ENCODE data around the gene ATF6B.
A peak's percentile ranks its signal among the peaks of the same experiment; 100 is the strongest.

Gene ATF6B

DNA sequence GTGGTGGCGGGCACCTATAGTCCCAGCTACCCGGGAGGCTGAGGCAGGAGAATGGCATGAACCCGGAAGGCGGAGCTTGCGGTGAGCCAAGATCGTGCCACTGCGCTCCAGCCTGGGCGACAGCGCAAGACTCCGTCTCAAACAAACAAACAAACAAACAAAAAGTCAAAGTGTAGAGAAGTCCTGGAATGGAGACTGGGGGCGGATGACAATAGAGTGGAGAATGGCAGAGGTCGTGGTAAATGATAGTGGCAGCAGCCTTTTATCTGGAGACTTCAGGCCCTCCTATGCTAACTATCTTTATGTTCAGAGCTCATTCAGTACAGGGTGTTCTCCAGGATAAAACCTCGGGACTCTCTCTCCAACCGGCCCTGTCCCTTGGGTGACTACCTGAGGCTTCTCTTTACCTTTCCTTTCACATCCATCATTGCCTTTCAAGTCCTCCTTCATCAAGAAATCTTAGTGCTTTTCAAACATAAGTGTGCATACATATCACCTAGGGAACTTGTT is 3.4 kb upstream of the ATF6B start:
- no peak for DNase-seq (ENCODE audit: low spot score)

DNA sequence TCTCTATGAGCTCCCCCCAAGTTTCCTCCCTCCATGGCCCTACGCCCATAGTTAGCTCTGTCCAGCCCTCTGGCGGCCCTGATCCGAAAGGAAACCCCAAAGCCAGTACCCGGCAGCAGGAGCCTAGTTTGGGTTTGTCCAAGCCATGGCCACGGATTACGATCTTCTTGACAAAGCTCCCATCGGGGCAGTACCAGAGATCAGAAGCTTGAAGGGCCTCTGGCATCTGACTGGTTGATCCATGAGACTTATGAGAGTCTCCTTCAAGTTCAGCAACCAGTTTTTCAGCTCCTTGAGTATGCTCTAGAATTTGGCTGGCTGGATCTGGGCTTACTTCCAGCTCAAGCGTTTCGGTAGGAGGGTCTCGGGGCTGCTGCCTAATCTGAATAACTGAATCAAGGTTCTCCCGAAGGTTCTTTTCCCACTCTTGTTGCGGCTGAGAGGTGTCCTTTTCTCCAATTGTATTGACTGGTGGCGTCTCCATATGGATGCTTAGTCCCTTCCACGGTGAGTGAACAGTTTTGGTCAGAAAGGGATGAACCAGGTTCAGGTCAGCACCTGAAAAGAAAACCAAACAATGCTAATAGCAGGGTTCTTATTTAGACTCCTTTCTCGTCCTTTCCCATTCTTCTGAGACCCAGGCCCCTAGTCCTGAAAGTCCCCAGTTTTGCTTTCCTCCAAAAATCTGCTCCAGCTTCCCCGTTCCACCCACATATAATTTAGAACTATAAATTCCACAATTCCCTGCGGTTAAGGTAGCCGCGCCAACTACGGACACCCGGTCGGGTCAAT is 1.4 kb upstream of the ATF6B start:
- no peak for DNase-seq (ENCODE audit: low spot score)

DNA sequence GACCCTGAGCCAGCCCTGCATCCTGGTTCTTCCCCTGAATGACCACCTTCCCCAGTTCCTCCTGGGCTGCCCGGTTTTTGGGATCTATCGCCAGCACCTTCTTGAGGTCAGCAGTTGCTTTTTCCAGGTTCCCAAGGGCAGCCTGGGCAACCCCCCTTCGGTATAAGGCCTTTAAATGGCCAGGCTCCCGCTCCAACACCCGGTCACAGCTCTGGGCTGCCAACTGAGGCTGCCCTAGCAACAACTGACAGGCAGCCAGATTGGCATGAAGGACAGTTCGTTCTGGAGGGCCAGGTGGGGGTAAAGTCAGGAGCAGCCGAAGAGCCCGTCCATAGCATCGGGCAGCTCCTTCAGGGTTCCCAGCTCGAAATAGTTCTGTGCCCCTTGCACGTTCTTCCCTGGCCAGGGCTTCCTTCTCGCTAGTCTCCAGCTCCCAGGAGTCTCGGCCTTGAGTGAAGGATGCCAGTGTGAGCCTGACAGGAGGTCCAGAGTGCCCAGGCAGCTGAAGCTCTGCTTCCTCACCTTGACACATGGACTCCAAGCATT is 778 bp upstream of the ATF6B start:
- no peak for DNase-seq (ENCODE audit: low spot score)

DNA sequence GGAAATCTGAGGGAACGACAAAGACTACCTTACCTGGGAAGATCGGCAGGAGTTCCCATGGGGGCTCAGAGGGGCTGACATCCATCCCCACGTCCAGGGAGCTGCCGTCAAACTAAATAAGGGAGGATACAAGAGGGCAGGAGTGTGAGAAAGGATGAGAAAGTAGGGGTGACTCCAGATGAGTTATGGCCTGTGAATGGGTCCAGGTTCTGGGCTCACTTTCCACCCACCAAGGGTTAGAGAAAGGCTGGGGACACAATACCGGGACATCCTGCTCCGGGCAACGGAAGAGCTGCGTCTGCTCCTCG is 683 bp downstream of the ATF6B start:
- DNase-seq (ENCODE audit: low spot score), result no peak

DNA sequence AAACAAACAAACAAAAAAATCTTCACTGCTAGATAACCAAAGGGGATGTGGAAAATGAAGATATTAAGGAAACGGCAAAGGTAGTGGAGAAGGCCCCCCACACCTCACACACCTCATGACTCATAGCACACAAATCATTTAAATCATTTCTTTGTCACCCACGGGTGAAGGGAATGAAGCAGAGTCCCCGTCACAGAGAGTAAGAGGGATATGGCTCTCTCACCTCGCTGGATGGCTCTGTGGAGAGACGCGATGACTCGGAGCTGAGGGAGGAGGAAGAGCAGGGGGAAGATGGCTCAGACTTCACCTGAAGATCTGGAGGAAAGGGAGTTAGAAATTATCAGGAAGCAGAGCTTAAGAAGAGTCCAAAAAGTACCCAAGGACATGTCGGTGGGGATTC is 1.2 kb downstream of the ATF6B start:
- no peak for DNase-seq (ENCODE audit: low spot score)

DNA sequence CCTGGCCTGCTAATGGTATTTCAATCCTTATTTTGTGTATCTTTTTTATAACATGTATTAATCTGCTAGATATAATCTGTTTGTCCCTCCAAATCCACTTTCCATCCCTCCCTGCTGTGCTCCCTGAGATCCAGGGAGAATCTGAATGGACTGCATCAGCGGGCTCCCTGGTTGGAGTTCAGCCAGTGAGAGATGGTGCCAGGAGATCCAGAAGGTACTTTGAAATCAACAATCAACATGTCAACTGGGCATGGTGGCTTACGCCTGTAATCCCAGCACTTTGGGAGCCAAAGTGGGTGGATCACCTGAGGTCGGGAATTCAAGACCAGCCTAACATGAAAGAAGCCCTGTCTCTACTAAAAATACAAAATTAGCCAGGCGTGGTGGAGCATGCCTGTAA is 4.4 kb downstream of the ATF6B start:
- DNase-seq (ENCODE audit: low spot score), result no peak

DNA sequence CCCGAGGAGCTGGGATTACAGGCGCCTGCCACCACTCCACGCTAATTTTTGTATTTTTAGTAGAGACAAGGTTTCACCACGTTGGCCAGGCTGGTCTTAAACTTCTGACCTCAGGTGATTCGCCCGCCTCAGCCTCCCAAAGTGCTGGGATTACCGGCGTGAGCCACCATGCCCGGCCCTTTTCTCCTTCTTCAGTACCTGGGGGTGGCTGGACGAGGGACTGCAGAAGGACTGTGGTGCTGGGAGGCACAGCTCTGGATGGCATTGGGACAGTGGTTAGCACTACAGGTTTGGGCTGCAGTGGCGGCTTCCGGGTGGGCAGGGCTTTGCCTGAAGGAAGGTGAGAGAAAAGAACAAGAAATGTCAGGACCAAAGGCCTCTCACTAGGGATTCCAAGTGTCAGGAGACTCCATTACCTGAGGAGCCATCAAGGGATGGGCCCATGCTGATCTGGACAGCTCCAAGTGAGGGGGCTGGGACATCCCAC is 7.4 kb downstream of the ATF6B start:
- no peak for DNase-seq (ENCODE audit: low spot score)

DNA sequence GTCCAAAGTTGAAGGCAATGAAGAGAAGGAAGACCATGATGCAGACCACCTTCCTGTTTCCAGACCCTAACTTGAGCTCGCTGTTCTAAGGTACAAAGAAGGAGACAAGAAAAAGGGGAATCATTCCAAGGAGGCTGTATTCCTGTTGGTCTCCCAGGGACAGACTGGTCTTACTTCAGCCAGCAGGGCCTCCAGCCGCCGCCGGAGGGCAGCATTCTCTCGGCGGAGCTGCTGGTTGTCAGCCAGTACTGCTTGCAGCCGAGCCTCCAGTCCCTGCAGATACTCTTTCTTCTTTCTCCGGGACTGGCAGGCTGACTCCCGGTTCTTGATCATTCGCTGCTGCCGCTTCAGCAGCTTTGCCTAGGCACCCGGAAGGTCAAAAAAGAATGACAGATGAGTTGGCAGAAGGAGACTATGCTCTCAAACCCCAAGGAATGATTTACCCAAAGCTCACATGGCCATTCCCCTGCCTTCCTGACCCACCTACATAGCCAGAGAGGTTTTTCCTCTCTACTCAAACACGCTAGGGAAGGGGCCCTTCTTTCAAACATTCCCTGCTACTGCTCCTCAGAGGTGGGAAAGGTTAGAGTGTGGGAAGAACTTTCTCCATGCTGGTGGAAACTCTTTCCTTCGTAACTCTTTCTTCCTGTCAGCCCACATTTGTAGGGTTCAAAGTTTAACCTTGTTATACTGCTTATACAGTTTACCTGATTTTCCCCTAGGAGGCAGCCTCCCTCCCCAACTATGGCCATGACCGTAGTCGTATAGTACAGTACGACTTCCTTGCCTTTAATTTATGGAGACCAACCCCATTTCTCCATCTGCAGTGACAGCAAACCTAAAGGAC is 9.0 kb downstream of the ATF6B start:
- DNase-seq (ENCODE audit: low spot score), result peak; percentile 68

DNA sequence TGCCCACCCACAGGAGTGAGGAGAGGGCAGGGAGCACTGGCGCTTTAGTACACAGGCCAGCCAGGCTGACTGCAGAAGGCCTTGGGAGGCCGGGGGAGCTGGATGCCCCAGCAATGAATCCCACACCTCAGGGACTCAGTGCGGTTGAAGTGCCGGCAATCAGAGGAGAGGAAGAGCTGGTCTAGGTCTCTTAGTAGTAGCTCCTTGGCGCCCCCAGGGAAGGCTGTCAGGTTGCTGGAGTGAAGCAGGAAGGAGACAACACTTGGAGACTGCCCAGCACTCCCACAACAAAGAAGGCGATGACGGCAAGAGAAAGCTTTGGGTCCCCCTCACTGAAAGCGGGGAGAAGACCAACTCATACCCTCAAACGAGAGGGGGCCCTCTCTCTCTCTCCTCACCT is 10.6 kb downstream of the ATF6B start:
- DNase-seq (ENCODE audit: low spot score), result no peak

DNA sequence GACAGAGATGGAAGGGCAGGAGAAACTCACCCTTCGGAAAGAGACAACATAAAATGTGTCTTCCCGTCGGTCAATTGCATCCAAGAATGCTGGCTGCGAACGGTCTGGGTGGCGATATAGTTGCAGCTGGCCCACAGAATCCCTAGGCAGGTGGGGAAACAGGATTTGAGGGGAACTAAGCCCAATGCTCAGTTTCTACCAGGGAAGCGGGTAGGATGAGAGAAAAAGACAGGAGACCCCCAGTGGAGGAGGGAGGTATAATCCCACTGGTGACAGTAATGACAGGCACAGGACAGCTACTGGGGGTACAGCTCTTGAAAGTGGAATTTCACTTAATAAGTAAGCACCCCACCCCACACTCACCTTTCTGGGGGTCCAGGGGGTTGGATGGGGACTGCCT is 11.4 kb downstream of the ATF6B start:
- DNase-seq (ENCODE audit: low spot score), result no peak

DNA sequence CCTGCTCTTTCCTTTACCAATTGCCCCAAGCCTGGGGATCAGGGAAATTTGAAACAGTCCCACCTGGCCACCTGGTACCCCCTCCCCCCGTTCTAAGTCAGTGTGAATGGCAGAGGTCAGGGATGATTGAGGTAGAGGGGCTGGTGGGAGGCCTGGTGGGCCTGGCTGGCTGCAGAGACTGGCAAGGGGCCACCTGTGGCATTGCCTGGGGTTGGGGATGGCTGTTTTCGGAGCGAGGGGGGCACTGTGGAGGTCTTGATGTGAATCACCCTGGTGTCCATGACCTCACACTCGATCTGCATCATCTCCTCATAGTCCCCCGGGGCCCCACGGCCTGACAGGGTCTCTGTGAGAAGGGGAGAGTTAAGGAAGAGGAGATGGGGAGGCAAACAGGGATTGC is 12.4 kb downstream of the ATF6B start:
- no peak for DNase-seq (ENCODE audit: low spot score)

DNA sequence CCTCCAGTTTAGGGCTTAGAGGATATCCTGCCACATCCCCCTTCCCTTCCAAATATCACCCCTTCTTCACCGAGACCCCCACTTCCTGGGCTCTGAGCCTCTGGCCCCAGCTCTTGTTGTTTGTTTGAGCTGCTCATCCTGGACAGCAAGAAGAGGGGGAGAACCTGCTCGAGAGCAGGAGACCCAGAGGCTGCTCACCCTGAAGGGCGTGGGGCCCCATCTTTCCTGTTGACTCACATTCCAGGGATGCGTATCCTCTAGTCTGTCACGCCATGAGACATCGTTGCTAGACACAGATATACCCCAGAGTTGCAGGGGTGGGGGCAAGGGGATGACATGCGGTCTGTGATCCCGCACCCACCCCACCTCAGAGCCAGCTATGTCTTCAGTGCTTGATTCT is 13.2 kb downstream of the ATF6B start:
- no peak for DNase-seq (ENCODE audit: low spot score)

DNA sequence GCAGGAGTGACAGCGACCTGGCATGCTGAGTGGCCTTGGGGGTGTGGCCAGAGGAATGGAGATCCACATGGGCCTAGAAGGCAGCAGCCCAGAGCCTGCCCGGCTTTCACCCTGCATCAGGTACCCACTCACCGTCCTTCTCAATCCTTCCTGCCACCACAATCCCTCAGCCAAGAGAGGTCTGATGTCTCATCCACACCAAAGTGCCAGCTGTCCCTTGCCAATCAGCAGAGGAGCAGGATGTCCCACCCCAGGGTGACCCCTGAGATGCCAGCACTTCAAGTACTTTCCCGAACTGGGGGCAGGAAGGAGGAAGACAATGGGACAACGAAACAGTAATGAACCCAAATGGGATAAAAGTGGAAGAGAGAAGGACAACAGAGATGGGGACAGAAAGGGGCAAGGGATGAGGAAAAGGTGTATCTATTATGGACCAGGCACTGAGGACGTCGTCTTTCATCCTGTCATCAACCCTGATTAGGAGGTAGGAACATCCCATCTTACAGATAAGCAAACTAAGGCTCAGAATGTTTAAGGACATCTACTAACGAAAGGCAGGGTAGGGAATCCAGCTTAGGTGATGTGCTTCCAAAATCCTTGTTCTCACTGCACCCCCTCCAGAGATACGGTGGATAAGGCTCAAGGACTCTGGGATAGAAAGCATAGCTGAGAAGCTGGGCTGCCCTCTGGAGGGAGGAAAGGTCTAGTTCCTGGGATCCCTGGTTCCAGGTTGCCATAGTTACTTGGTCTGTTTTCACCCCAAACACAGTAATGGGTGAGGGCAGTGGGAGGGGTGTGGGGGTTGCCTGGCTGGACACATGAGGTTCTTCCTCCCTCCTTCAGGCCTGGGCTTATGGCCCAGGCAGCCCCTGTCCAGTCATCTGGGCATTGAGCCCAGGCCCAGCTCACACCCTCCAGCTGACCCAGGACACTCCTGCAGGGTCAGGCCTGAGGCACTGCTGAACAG is 14.4 kb downstream of the ATF6B start:
- DNase-seq (ENCODE audit: low spot score), result no peak

DNA sequence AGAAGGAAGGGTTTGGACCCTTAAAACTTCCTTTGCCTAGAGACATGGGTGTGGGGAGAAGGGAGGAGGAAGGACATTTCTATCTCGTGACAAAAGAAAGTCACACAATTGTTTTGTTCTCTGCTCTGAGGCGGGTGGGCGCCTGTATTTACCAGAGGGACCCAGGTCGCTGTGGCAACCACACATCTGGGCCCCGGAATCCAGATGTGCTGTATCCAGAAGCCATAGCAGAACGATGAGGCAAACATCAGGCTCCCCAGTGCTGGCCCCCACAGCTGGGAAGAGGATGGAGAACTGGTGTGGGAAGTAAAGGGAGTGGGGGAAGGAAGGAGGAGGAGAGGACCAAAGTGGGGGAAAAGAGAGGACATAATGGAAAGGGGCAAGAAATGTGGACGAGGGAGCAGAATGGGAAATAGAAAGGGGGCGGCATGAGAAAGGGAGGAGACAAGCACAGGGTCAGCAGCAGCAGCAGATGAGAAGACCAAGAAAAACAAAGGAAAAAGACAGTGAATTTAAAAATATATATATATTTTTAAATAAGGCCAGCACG is 15.5 kb downstream of the ATF6B start:
- no peak for DNase-seq (ENCODE audit: low spot score)

DNA sequence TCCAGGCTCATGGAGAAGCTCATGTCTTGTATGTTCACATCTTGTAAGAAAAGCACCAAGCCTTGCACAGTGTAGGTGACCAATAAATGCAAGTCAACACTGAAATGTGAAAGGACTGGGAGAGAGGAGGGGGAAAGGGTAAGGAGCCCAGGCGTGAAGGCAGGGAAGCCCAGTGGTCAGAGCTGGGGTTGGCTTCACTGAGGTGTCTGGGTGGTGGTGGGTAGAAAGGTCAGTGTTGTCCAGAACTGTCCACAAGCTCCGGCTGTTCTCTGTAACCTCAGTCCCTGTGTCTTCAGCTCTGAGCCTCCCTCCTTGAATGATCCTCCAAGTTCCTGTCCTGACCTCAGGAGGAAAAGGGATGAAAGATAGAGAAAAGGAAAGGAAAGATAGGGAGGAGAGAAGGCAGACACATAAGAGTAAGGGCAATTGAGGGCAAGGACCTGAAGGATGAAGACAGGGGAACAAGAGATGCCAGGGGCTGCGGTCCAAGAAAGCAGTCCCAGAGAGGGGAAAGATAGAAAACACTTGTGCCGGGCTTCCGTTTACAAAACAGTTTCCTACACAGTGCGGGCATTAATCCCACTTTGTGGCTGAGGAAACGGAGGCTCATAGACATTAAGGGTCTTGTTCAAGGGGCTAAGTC is 16.5 kb downstream of the ATF6B start:
- no peak for DNase-seq (ENCODE audit: low spot score)

DNA sequence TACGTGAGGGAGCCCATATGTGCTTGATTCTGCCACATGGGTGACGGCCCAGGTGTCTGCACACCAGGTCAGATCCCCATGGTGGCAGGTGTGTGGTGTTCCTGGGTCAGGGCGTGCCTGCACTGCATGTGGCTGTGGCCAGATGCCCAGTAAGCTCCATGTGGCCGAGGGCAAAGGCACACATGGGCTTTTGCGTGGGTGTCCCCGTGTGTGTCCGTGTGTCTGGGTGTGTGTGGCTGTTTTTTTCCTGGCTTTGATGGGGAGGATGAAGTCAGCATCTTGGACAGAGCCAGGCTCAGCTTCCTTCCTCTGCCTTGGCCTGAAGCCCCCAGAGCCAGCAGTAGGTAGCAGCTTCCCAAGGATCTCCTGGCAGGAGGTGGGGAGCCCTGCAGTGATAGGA is 17.4 kb downstream of the ATF6B start:
- no peak for DNase-seq (ENCODE audit: low spot score)

DNA sequence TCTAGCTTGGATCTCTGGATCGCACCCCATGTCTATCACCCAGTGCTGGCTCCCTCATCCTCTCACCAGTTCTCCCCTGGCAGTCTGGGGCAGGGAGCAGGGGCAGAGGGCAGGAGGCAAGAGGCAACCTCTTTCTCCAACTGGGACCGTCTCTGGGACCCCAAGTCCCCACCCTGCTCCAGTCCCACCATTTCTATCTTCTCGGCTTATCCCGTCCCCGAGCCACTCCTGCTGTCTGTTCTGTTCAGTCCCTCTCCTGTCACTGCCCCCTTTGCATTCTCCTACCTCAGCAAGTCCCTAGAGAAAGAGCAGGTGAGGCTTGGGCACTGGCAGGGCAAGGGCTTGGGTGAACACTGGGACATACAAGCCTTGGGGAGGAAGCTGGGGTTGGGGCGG is 18.3 kb downstream of the ATF6B start:
- no peak for DNase-seq (ENCODE audit: low spot score)

DNA sequence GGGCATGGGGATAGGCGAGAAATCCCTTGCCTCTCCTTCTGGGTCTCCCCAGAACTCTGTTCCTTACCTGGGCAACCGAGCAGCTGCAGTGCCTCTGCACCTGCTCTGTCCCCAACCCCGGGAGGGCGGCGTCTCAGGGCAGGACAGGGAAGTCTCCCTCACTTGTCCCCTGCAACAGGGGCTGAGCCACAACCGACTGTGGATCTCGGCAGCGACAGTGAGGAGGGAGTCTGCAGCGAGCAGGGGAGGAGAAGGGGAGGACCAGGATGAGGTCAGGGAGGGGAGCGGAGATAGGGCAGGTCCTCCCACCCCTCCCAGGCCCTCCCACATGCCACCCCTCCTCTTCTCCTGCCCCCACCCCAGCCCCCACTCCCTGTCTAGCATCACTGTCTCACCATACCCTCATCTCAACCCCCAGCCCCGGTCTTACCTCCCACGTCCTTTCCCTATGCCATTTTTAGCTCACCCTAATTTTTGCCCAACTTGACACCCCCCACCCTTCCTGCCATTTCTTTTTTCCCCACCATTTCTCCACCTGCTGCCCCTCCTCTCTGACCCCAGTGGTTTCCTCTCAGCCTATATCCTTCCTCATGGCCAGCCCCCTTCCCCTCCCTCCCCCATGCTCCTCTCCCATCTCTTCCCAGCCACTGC is 18.8 kb downstream of the ATF6B start, which contains the start of gene TNXB:
TSS of gene TNXB (minus strand) at position 225 of the 651 bp plus-strand sequence. CDS start 11,140 bp downstream, outside the sequence.
- no peak for DNase-seq (ENCODE audit: low spot score)

DNA sequence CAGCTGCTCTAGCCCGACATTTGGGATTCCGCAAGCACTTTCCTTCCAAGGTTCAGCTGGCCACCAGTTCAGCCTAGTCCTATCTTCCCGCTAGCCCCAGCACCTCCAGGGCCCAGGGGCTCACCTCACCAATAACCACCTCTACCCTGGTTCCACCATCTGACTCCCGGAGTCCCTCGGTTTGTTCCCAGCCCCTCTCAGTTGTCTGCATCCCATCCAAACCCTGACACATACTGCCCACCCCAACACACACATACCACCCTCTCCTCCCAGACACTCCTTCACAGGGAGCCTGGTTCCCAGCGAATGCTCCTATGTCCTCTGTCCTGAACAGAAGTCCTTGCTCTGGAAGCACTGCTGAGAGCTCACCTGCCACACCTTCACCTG is 19.3 kb downstream of the ATF6B start:
- no peak for DNase-seq (ENCODE audit: low spot score)

DNA sequence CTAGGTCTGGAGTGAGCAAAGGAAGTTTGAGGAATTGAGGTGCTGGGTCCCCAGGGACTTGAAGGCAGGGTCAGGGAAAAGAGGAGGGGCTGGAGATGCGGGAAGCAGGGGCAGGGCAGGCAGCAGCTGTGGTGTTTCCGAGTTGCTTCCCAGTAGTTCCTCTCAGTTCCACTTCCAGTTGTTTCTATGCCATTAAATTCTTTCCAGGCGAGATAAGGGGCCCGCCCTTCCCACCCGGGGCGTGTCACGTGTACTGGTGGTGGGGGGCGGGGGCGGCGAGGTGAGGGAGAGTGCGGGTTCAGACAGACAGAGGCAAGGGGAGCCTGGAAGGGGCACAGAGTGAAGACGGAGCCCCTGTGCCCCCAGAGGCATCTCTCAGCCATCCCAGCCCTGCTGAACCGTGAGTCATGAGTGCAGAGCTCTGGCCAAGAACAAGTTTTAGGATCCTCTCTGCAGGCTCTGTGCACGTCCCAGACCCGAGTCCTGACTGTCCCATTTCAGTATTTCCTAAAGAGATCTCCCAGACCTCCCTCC is 19.9 kb downstream of the ATF6B start:
- DNase-seq (ENCODE audit: low spot score), result no peak

Data from SW480 (cell line).